Psoas muscle (tissue), 8 donors: Measurements from ENCODE around the gene TFAP2D. TPM values are rescaled to one million over a fixed set of nuclear protein-coding genes. Genes with fewer than 3 reads are reported as not detected.

Source experiments
- ATAC-seq, 4 donors: fragments of 200-7000 bp; cut with Tn5 transposase; one replicate each; pipeline ENCODE4 v1.9.1; 2020; ENCODE audit warnings: moderate library complexity in 3 of 4, mild to moderate bottlenecking in 2 of 4
- DNase-seq, 2 donors: peaks; one replicate each; pipeline ENCODE4 v3.0.0-alpha.2; 2020
- H3K27ac ChIP-seq: fragments of 200-600 bp; one replicate; pipeline ENCODE4 v1.8.0; 2022
- H3K27me3 ChIP-seq, 3 donors: fragments of 200-600 bp in 1 of 3; one replicate each; pipeline versions ENCODE4 v1.6.1 to v1.8.0; 2013 to 2022; ENCODE audit warnings: low read length in 2 of 3, mild to moderate bottlenecking in 2 of 3, moderate library complexity in 1 of 3; ENCODE audit not compliant: insufficient read depth in 3 of 3
- H3K36me3 ChIP-seq, 2 donors: fragments of 200-600 bp in 1 of 2; one replicate each; pipeline versions ENCODE4 v1.6.1 to v1.8.0; 2013 to 2022; ENCODE audit warnings: low read depth in 1 of 2, mild to moderate bottlenecking in 1 of 2, moderate library complexity in 1 of 2; ENCODE audit not compliant: insufficient read depth in 1 of 2
- H3K4me1 ChIP-seq: fragments of 200-600 bp; one replicate; pipeline ENCODE4 v1.8.0; 2022
- H3K4me3 ChIP-seq: fragments of 200-600 bp; one replicate; pipeline ENCODE4 v1.8.0; 2022; ENCODE audit warnings: mild to moderate bottlenecking
- H3K9me3 ChIP-seq: fragments of 200-600 bp; one replicate; pipeline ENCODE4 v1.8.0; 2022
- CTCF ChIP-seq: fragments of 200-600 bp; IDR thresholded peaks from one replicate; pipeline ENCODE4 v1.8.0; 2022; ENCODE audit warnings: antibody characterized with exemption
- WGBS, 3 donors: extraction: QIAGEN DNeasy Blood & Tissue Kit; methylation state at CpG; one replicate each; pipeline versions ENCODE4 v1.1.6 to v1.1.7; 2013; 5-methylcytosine and 5-hydroxymethylcytosine counted together
- intact Hi-C, 2 donors: fragments of 100-400 bp; cut with DNase I; formaldehyde crosslinking; loops; one replicate each; pipeline versions ENCODE4 v1.11.0 to v1.14.2; 2022
- polyA plus RNA-seq, 3 donors: library from polyadenylated mRNA; stranded (reverse); fragments of 200-250 nt; gene quantifications; one replicate each; pipeline ENCODE4 v1.2.3, GENCODE V29; 2013
- total RNA-seq, 4 donors: library from RNA; stranded (reverse); fragmentation: NEBNext Ultra II Directional in 2 of 4; extraction: Animal tissue kit (Norgen Biotek cat#: 25700) in 2 of 4; gene quantifications; one replicate each; pipeline versions ENCODE4 v1.2.1 to v1.2.4, GENCODE V29; 2021 to 2023
- donor health status: healthy with polysubstance abuse.
- donor health status: DM: no; HTN: no; CAD: no; lungs with moderate emphysema.
- donor health status: Bipolar disorder and iron deficiency.
- donor health status: healthy.
- donor health status: DM: yes; HTN: yes; CAD: no.
- donor health status: DM: no; HTN: no; CAD: no.
- donor health status: DM: no; HTN: no; CAD: no.
- donor health status: DM: yes; HTN: yes; CAD: no.

Gene TFAP2D
- total and polyA plus RNA-seq, 7 donors: not detected

GRCh38 chr6:50742161-50742560 is 28.8 kb downstream of the TFAP2D start:
- H3K27me3 ChIP-seq: no peaks in the 10 kb centered on the region
- no peaks in the 10 kb centered on the region for H3K36me3 ChIP-seq
- no peak overlapping the region for H3K4me3 ChIP-seq
- 33 to 46% (median 39%) methylated on average over 3 of the region's 3 CpGs for WGBS, 3 donors
- no peaks in the 10 kb centered on the region for H3K9me3 ChIP-seq
- DNase-seq (no peak), ATAC-seq (no peak)
- no peaks in the 10 kb centered on the region for H3K4me1 ChIP-seq
- intact Hi-C loops: no loop called here
- TF ChIP-seq CTCF: no peak
- no peak overlapping the region for H3K27ac ChIP-seq

GRCh38 chr6:50744976-50745375 is 31.6 kb downstream of the TFAP2D start:
- no peak overlapping the region for H3K27ac ChIP-seq
- no peaks in the 10 kb centered on the region for H3K9me3 ChIP-seq
- 57 to 61% (median 58%) methylated on average over 3 of the region's 3 CpGs for WGBS, 3 donors
- H3K36me3 ChIP-seq: no peaks in the 10 kb centered on the region
- DNase-seq (no peak), ATAC-seq (no peak)
- no peaks in the 10 kb centered on the region for H3K4me1 ChIP-seq
- no peaks in the 10 kb centered on the region for H3K27me3 ChIP-seq
- no peak overlapping the region for H3K4me3 ChIP-seq
- intact Hi-C loops: no loop called here
- TF ChIP-seq CTCF: no peak

- TF ChIP-seq CTCF: no peak
- no peak overlapping the region for H3K27ac ChIP-seq
- H3K36me3 ChIP-seq: no peaks in the 10 kb centered on the region
- WGBS, 3 donors: 78 to 80% (median 79%) methylated on average over 3 of the region's 3 CpGs
- H3K4me1 ChIP-seq: no peaks in the 10 kb centered on the region
- ATAC-seq: no peak
- DNase-seq: no peak
- no peaks in the 10 kb centered on the region for H3K27me3 ChIP-seq
- peaks cover 4% of the 10 kb centered on the region for H3K9me3 ChIP-seq
- intact Hi-C loops: no loop called here
- H3K4me3 ChIP-seq: no peak overlapping the region
These were observed 49.5 kb downstream of the TFAP2D start for GRCh38 chr6:50762798-50763197.

- H3K36me3 ChIP-seq: no peaks in the 10 kb centered on the region
- H3K9me3 ChIP-seq: no peaks in the 10 kb centered on the region
- DNase-seq: no peak
- H3K27me3 ChIP-seq: no peaks in the 10 kb centered on the region
- H3K4me1 ChIP-seq: no peaks in the 10 kb centered on the region
- TF ChIP-seq CTCF: no peak
- H3K4me3 ChIP-seq: no peak overlapping the region
- H3K27ac ChIP-seq: no peak overlapping the region
- ATAC-seq: no peak
- intact Hi-C loops: no loop called here
These were observed 65.4 kb downstream of the TFAP2D start for GRCh38 chr6:50778696-50779095.

- no peak for DNase-seq
- no peak overlapping the region for H3K4me3 ChIP-seq
- no peaks in the 10 kb centered on the region for H3K27me3 ChIP-seq
- H3K27ac ChIP-seq: no peak overlapping the region
- ATAC-seq: no peak
- no peaks in the 10 kb centered on the region for H3K9me3 ChIP-seq
- no peaks in the 10 kb centered on the region for H3K4me1 ChIP-seq
- no peaks in the 10 kb centered on the region for H3K36me3 ChIP-seq
- intact Hi-C loops: no loop called here
- no peak for TF ChIP-seq CTCF
- WGBS, 3 donors: 92 to 95% (median 94%) methylated on average over 5 of the region's 5 CpGs
These were observed 67.1 kb downstream of the TFAP2D start for GRCh38 chr6:50780382-50780781.
